Hematopoietic multipotent progenitor cell treated with erythropoietin and hydrocortisone succinate and interleukin-3 and kit ligand, for 6 days (in vitro differentiated cells): ENCODE results near the gene CELF2.

Experiments
- DNase-seq: peaks from one replicate; pipeline ENCODE4 v3.0.0-alpha.2; 2015

The CELF2 gene

DNA sequence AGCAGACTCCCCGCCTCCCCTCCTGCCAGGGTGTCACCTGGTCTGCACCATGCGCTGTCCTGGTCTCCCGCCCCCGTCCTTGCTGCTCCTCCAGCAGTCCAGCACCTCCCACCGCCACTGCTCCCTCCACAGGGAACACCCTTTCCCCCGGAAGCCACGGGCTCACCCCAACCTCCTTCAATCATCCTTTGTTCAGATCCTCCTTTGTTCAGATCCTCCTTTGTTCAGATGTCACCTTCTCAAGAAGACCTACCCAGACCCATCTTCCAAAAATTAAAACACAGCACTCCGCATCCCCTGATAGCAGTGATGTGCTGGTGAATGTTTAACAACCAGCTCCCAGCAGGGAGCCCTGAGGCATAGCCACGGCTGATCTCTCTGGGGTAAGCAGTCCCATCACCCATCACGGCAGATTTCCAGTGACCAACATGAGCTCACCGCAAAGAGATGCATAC is 356.1 kb downstream of the CELF2 start:
- no peak for DNase-seq

DNA sequence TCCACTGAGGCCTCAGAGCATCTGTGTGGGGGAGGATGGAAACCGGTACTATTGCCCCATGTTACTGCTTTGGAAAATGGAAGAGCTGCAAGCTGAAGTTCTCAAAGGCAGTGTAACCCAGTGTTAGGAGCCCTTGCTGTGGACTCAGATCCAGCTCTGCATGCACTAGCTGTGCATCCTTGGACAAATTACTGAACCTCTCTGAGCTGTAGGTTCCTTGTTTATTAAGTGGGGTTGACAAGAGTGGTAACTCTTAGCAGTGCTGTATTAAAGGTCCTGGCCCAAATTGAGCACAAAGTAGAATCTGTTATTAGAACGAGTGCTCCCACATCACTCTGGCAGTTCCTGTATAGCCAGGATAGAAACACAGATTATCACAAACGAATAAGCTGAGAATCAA is 359.6 kb downstream of the CELF2 start:
- DNase-seq = no peak

GRCh38 chr10:11378835-11379234 is 361.2 kb downstream of the CELF2 start:
- no peak for DNase-seq

- DNase-seq = no peak
Measured at GRCh38 chr10:11379771-11380170, 362.1 kb downstream of the CELF2 start.

- no peak for DNase-seq
Measured at GRCh38 chr10:11381023-11381422, 363.4 kb downstream of the CELF2 start.

- DNase-seq = no peak
Measured at GRCh38 chr10:11381511-11381910, 363.8 kb downstream of the CELF2 start.

GRCh38 chr10:11382187-11382586 is 364.5 kb downstream of the CELF2 start:
- DNase-seq = no peak

DNA sequence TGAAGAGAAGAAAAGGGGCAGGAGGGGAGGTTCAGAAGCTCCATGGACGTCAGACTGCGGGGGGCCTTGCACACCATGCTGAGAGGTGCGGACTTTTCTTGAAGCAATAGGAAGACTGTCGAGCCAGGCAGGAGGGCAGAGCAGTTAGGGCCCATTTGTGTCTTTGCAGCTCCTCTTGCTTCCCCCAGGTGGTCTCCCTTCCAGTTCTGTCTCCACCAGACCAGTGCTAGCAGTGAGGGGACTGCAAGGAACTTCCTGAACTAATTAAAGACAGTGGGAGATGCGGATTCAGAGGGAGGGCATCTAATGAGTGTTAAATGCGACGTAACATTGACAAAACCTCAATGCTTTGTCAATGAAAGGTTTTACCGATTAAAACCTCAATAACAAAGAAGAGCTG is 368.4 kb downstream of the CELF2 start:
- no peak for DNase-seq
